ENCODE results near the gene STXBP5L.
"Not testable (repeated sequence)": the region's sequence is repeated elsewhere in the genome, so short reads cannot be mapped to it uniquely, and the experiment has no call there.

STXBP5L gene

GRCh38 chr3:120985242-120985641 lies 77.2 kb downstream of the STXBP5L start:
- H3K36me3 ChIP-seq (ENCODE audit: control insufficient read depth, insufficient read depth, low read length), result no peaks in the 10 kb centered on the region
- H3K27me3 ChIP-seq (ENCODE audit: control insufficient read depth, insufficient read depth, low read length), result no peaks in the 10 kb centered on the region
- no CpG with 5 or more reads among the region's 1 CpG for WGBS (ENCODE audit: insufficient coverage, insufficient read length)
- H3K9me3 ChIP-seq (ENCODE audit: control insufficient read depth, insufficient read depth, low read length), result no peaks in the 10 kb centered on the region
- H3K4me1 ChIP-seq (ENCODE audit: control insufficient read depth, insufficient read depth, low read length), result no peaks in the 10 kb centered on the region
- no peak overlapping the region for H3K27ac ChIP-seq (ENCODE audit: low read length)
- no peak for DNase-seq (ENCODE audit: low read depth, low spot score)
- H3K4me3 ChIP-seq (ENCODE audit: low read length), result no peak overlapping the region

GRCh38 chr3:120988994-120989393 lies 81.0 kb downstream of the STXBP5L start:
- WGBS (ENCODE audit: insufficient coverage, insufficient read length), result 100% methylated on average over 2 of the region's 4 CpGs
- DNase-seq (ENCODE audit: low read depth, low spot score), result no peak
- Histone ChIP-seq H3K27me3 (ENCODE audit: control insufficient read depth, insufficient read depth, low read length) (no peaks in the 10 kb centered on the region), H3K4me1 (ENCODE audit: control insufficient read depth, insufficient read depth, low read length) (no peaks in the 10 kb centered on the region), H3K4me3 (ENCODE audit: low read length) (no peak overlapping the region), H3K9me3 (ENCODE audit: control insufficient read depth, insufficient read depth, low read length) (no peaks in the 10 kb centered on the region), H3K27ac (ENCODE audit: low read length) (no peak overlapping the region), H3K36me3 (ENCODE audit: control insufficient read depth, insufficient read depth, low read length) (no peaks in the 10 kb centered on the region)

- DNase-seq (ENCODE audit: low read depth, low spot score), result no peak
- no CpG with 5 or more reads among the region's 8 CpGs for WGBS (ENCODE audit: insufficient coverage, insufficient read length)
Measured at GRCh38 chr3:121018917-121019321, 110.9 kb downstream of the STXBP5L start.

GRCh38 chr3:121063628-121064027 lies 155.6 kb downstream of the STXBP5L start:
- Histone ChIP-seq H3K4me3 (ENCODE audit: low read length) (no peak overlapping the region), H3K36me3 (ENCODE audit: control insufficient read depth, insufficient read depth, low read length) (no peaks in the 10 kb centered on the region), H3K27me3 (ENCODE audit: control insufficient read depth, insufficient read depth, low read length) (no peaks in the 10 kb centered on the region), H3K9me3 (ENCODE audit: control insufficient read depth, insufficient read depth, low read length) (no peaks in the 10 kb centered on the region), H3K27ac (ENCODE audit: low read length) (no peak overlapping the region), H3K4me1 (ENCODE audit: control insufficient read depth, insufficient read depth, low read length) (no peaks in the 10 kb centered on the region)
- WGBS (ENCODE audit: insufficient coverage, insufficient read length), result no CpG with 5 or more reads among the region's 6 CpGs
- DNase-seq (ENCODE audit: low read depth, low spot score), result no peak

More at GRCh38 chr3:121018917-121019321, 110.9 kb downstream of the STXBP5L start:
- Histone ChIP-seq H3K36me3 (ENCODE audit: control insufficient read depth, insufficient read depth, low read length) (no peaks in the 10 kb centered on the region), H3K27ac (ENCODE audit: low read length) (no peak overlapping the region), H3K4me3 (ENCODE audit: low read length) (no peak overlapping the region), H3K27me3 (ENCODE audit: control insufficient read depth, insufficient read depth, low read length) (no peaks in the 10 kb centered on the region), H3K9me3 (ENCODE audit: control insufficient read depth, insufficient read depth, low read length) (no peaks in the 10 kb centered on the region), H3K4me1 (ENCODE audit: control insufficient read depth, insufficient read depth, low read length) (no peaks in the 10 kb centered on the region)

GRCh38 chr3:121064121-121064520 lies 156.1 kb downstream of the STXBP5L start:
- H3K4me3 ChIP-seq (ENCODE audit: low read length), result no peak overlapping the region
- no peak overlapping the region for H3K27ac ChIP-seq (ENCODE audit: low read length)
- WGBS (ENCODE audit: insufficient coverage, insufficient read length), result no CpG with 5 or more reads among the region's 6 CpGs
- H3K9me3 ChIP-seq (ENCODE audit: control insufficient read depth, insufficient read depth, low read length), result no peaks in the 10 kb centered on the region
- no peaks in the 10 kb centered on the region for H3K36me3 ChIP-seq (ENCODE audit: control insufficient read depth, insufficient read depth, low read length)
- H3K4me1 ChIP-seq (ENCODE audit: control insufficient read depth, insufficient read depth, low read length), result no peaks in the 10 kb centered on the region
- no peaks in the 10 kb centered on the region for H3K27me3 ChIP-seq (ENCODE audit: control insufficient read depth, insufficient read depth, low read length)
- no peak for DNase-seq (ENCODE audit: low read depth, low spot score)

- Histone ChIP-seq H3K27ac (ENCODE audit: low read length) (no peak overlapping the region), H3K27me3 (ENCODE audit: control insufficient read depth, insufficient read depth, low read length) (no peaks in the 10 kb centered on the region), H3K36me3 (ENCODE audit: control insufficient read depth, insufficient read depth, low read length) (no peaks in the 10 kb centered on the region), H3K4me3 (ENCODE audit: low read length) (no peak overlapping the region), H3K4me1 (ENCODE audit: control insufficient read depth, insufficient read depth, low read length) (no peaks in the 10 kb centered on the region), H3K9me3 (ENCODE audit: control insufficient read depth, insufficient read depth, low read length) (no peaks in the 10 kb centered on the region)
- no CpG with 5 or more reads among the region's 6 CpGs for WGBS (ENCODE audit: insufficient coverage, insufficient read length)
- DNase-seq (ENCODE audit: low read depth, low spot score), result no peak
Measured at GRCh38 chr3:121072133-121072532, 164.1 kb downstream of the STXBP5L start.

- Histone ChIP-seq H3K4me3 (ENCODE audit: low read length) (no peak overlapping the region), H3K36me3 (ENCODE audit: control insufficient read depth, insufficient read depth, low read length) (no peaks in the 10 kb centered on the region), H3K27me3 (ENCODE audit: control insufficient read depth, insufficient read depth, low read length) (no peaks in the 10 kb centered on the region), H3K4me1 (ENCODE audit: control insufficient read depth, insufficient read depth, low read length) (no peaks in the 10 kb centered on the region), H3K9me3 (ENCODE audit: control insufficient read depth, insufficient read depth, low read length) (no peaks in the 10 kb centered on the region), H3K27ac (ENCODE audit: low read length) (no peak overlapping the region)
- WGBS (ENCODE audit: insufficient coverage, insufficient read length), result no CpG with 5 or more reads among the region's 7 CpGs
- DNase-seq (ENCODE audit: low read depth, low spot score), result no peak
Measured at GRCh38 chr3:121073011-121073410, 165.0 kb downstream of the STXBP5L start.

- no peak overlapping the region for H3K27ac ChIP-seq (ENCODE audit: low read length)
- no peak for DNase-seq (ENCODE audit: low read depth, low spot score)
- H3K27me3 ChIP-seq (ENCODE audit: control insufficient read depth, insufficient read depth, low read length), result no peaks in the 10 kb centered on the region
Measured at GRCh38 chr3:121075191-121075590, 167.2 kb downstream of the STXBP5L start.

GRCh38 chr3:121078378-121079101 lies 170.5 kb downstream of the STXBP5L start:
- not testable (repeated sequence) for H3K9me3 ChIP-seq (ENCODE audit: control insufficient read depth, insufficient read depth, low read length); DNase-seq (ENCODE audit: low read depth, low spot score); H3K27me3 ChIP-seq (ENCODE audit: control insufficient read depth, insufficient read depth, low read length); H3K36me3 ChIP-seq (ENCODE audit: control insufficient read depth, insufficient read depth, low read length); H3K4me3 ChIP-seq (ENCODE audit: low read length); H3K27ac ChIP-seq (ENCODE audit: low read length); H3K4me1 ChIP-seq (ENCODE audit: control insufficient read depth, insufficient read depth, low read length)
- whole genome bisulfite sequencing (ENCODE audit: insufficient coverage, insufficient read length), result no CpG with 5 or more reads among the region's 22 CpGs

More at GRCh38 chr3:121075191-121075590, 167.2 kb downstream of the STXBP5L start:
- Histone ChIP-seq H3K4me3 (ENCODE audit: low read length) (no peak overlapping the region), H3K4me1 (ENCODE audit: control insufficient read depth, insufficient read depth, low read length) (no peaks in the 10 kb centered on the region), H3K36me3 (ENCODE audit: control insufficient read depth, insufficient read depth, low read length) (no peaks in the 10 kb centered on the region), H3K9me3 (ENCODE audit: control insufficient read depth, insufficient read depth, low read length) (no peaks in the 10 kb centered on the region)
- no CpG with 5 or more reads among the region's 3 CpGs for WGBS (ENCODE audit: insufficient coverage, insufficient read length)

GRCh38 chr3:121096953-121097352 lies 188.9 kb downstream of the STXBP5L start:
- WGBS (ENCODE audit: insufficient coverage, insufficient read length), result no CpG with 5 or more reads among the region's 4 CpGs
- no peak for DNase-seq (ENCODE audit: low read depth, low spot score)
- H3K27me3 ChIP-seq (ENCODE audit: control insufficient read depth, insufficient read depth, low read length), result no peaks in the 10 kb centered on the region
- no peaks in the 10 kb centered on the region for H3K36me3 ChIP-seq (ENCODE audit: control insufficient read depth, insufficient read depth, low read length)
- H3K27ac ChIP-seq (ENCODE audit: low read length), result no peak overlapping the region
- no peaks in the 10 kb centered on the region for H3K9me3 ChIP-seq (ENCODE audit: control insufficient read depth, insufficient read depth, low read length)
- no peaks in the 10 kb centered on the region for H3K4me1 ChIP-seq (ENCODE audit: control insufficient read depth, insufficient read depth, low read length)
- no peak overlapping the region for H3K4me3 ChIP-seq (ENCODE audit: low read length)

- not testable (repeated sequence) for H3K36me3 ChIP-seq (ENCODE audit: control insufficient read depth, insufficient read depth, low read length); H3K27ac ChIP-seq (ENCODE audit: low read length); DNase-seq (ENCODE audit: low read depth, low spot score); H3K4me1 ChIP-seq (ENCODE audit: control insufficient read depth, insufficient read depth, low read length); H3K4me3 ChIP-seq (ENCODE audit: low read length); H3K9me3 ChIP-seq (ENCODE audit: control insufficient read depth, insufficient read depth, low read length); H3K27me3 ChIP-seq (ENCODE audit: control insufficient read depth, insufficient read depth, low read length)
- WGBS (ENCODE audit: insufficient coverage, insufficient read length), result no CpG with 5 or more reads among the region's 2 CpGs
Measured at GRCh38 chr3:121111086-121111485, 203.1 kb downstream of the STXBP5L start.
